Endometrial microvascular endothelial cells (primary cell): ENCODE results near the gene PTPRN. TPM values are rescaled to one million over a fixed set of nuclear protein-coding genes. Genes with fewer than 3 reads are reported as not detected.

Experiments used
- in situ Hi-C: cut with HindIII; loops from 2 replicates; pipeline ENCODE4 v1.10.0; 2017; ENCODE audit warnings: low sequenced_read_pairs, low pct_unique_long_range_greater_than_20kb; ENCODE audit errors: inconsistent ontology term
- total RNA-seq: library from RNA; depleted of rRNA; stranded (reverse); fragments of >200 nt; gene quantifications from one replicate; pipeline ENCODE4 v1.2.3, GENCODE V29; 2015; ENCODE audit errors: inconsistent ontology term

Gene PTPRN
- not detected for total RNA-seq

GRCh38 chr2:219309278-219309677 lies at the start of gene PTPRN:
Gene PTPRN, minus strand, starts transcription at chr2:219309401. Its CDS starts 69 bp downstream, at chr2:219309332.
- in situ Hi-C loops, result no loop called here

DNA sequence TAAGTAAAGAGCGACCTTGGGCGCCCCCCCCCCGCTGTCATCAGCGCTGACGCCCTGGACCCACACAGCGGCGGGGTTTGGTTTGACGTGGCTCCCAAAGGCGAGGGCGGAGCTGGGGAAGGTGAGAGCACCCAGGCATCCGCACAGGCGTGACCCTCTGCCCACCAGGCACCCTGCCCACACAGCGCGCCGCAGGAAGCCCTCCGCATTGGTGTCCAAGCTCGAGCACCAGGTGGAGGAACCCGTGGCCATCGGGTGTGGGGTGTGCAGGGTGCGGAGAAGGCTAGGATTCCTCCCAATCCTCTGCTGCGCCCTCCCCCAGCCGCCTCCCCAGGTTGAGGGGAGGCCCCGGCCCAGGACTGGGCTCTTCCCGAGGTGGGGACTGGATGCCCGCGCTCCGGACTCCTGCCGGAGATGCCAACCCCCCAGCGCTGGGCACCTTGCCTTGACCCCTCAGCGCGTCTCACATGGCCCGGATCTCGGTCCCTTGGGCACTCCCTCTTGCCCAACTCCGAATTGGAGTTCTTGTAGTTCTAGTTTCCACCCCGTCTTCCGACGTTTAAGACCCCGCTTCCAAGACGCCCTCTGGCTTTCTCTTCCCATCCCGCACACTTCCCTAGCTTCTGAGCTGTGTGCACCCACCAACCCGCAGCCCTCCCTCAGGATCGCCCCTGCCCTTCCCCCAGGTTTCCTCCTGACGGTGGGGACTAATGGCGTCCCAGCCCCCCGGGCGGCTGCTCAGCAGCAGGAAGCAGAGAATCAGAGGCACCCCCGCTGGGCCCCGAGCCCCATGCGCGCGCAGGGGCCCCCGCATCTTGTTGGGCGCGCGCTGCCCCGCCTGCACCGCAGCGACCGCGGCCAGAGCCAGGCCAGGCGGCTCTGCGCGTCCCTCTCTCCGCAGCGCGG lies 49.2 kb upstream of the PTPRN start:
- in situ Hi-C loops, result no loop called here

DNA sequence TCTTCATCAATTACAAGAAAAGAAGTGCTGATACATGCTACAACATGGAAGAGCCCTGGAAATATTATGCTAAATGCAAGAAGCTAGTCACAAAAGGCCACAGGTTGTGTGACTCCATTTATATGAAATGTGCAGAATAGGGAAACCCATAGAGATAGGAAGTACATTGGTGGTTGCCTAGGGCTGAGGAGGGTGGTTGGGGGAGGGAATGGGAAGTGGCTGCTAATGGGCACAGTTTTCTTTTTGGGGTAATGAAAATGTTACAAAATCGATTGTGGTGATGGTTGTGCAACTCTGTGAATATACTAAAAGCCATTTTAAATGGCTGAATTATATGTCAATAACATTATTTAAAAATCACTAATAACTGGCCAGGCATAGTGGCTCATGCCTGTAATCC lies 47.6 kb upstream of the PTPRN start:
- in situ Hi-C loops, result no loop called here

GRCh38 chr2:219354582-219354981 lies 45.4 kb upstream of the PTPRN start:
- in situ Hi-C loops, result no loop called here

DNA sequence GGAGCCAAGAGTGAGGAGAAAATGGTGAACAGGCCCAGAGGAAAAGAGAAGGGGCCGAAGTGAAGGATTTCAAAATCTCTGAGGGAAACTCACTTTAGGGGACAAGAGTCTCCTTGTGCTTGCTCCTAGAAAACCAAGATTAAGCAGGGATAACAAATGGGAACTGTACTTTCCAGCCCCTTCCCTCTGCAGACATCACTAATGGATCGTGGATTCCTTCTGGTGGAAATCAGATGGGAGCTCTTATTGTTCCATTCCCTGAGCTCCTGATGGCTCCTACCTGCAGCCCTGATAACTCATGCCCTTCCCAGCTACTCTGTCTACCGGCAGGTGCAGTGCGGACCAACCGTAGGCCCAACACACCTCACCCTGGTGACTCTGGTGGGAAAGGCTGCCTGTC lies 43.9 kb upstream of the PTPRN start:
- in situ Hi-C loops, result no loop called here

- in situ Hi-C loops, result no loop called here
Observed at GRCh38 chr2:219352448-219353023, 43.3 kb upstream of the PTPRN start.

DNA sequence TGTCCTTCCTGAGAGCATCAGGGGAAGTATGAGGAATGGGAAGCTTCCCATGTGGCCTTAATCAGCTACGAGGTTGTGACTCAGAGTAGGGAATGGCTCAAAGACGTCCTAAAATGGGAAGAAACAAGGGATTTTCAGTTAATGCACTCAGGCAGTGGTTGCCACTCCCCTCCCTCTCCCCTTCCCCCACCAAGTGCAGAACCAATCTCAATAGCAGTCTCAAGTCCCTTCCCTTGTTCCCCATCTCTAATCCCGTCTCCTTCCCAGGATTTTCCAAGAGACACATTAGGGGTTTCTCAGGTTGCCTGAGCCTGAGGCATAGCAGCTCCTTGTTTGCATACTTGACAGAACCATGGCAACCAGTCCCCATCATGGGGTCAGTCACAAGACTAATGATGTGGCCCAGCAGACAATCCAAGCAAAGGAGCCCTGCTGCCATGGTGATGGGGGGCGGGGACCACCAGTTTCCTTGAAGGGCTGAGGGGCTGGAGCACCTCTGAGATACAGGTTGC lies 41.6 kb upstream of the PTPRN start:
- in situ Hi-C loops, result no loop called here

- in situ Hi-C loops, result no loop called here
Observed at GRCh38 chr2:219350215-219350614, 41.0 kb upstream of the PTPRN start.

DNA sequence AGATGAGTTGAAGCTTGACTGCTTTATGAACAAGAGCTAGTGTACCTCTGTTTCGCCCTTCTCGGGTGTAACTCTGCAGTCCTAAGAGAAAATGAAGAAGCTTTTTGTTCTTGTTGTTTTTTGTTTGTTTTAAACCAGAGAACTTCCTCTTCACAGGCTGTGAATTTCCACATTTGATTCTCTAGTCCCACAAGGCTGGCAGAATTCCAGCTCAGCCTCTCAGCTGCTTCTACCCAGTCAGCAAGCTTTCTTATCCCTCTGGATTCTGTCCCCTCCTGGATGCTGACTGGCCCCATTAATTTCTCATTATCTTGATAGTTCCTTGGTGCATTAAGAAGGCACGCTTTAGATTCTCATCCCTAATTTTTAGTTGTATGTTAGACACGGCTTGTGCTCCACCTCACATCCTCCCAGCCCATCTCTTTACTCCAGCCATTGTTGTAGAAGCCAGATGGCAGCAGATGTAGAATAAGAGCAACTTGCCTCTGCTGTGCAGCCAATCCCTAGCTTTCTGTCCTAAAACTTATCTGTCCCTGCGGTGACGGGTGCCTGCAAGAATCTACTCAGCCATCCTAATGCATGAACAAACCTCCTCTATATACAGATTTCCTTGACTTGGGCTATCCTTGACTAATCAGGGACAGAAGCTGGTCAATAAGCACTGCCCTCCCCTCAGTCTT lies 35.7 kb upstream of the PTPRN start:
- in situ Hi-C loops, result no loop called here

GRCh38 chr2:219335373-219335786 lies 26.2 kb upstream of the PTPRN start:
- in situ Hi-C loops, result no loop called here

DNA sequence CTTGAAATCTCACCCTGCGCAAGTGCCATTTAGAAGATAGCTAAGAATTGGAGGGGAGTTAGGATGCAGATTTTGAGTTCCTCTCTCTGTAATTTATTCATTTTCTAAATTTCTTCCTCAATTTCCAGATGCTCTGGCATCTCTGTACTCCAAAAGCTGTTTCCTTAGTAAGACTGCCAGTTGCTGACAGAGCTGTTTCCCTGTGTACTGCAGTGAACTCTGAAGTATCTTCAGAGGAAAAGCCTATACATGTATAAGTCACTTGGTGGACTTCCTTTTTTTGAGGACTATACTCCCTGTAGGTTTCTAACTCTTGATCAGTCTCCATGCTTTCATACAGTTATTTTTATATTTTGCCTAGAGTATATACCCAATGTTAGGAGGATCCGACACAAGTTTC lies 24.9 kb upstream of the PTPRN start:
- in situ Hi-C loops, result no loop called here

DNA sequence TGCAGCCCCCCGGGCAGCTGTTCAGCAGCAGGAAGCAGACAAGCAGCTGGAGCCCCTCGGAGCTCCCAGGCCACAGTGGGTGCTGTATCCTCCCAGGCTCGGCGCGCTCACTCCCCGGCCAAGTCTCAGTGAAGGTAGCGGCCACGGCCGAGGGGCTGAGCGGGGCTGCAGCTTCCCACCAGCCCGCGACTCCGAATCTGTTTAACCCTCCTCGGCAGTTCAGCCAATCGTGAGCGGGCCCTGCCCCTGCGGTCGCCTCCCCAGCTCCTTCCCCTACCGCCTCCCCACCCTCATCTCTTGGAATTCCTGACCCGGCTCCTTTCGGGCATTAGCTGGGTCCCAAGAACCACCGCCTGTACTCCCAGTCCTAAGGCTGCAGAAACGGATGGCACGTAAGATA lies 23.3 kb upstream of the PTPRN start, which contains the start of gene RESP18:
RESP18 (minus strand) TSS at position 203 of the 400 bp plus-strand sequence.
- in situ Hi-C loops, result no loop called here

- in situ Hi-C loops, result no loop called here
Observed at GRCh38 chr2:219331560-219332213, 22.5 kb upstream of the PTPRN start.

DNA sequence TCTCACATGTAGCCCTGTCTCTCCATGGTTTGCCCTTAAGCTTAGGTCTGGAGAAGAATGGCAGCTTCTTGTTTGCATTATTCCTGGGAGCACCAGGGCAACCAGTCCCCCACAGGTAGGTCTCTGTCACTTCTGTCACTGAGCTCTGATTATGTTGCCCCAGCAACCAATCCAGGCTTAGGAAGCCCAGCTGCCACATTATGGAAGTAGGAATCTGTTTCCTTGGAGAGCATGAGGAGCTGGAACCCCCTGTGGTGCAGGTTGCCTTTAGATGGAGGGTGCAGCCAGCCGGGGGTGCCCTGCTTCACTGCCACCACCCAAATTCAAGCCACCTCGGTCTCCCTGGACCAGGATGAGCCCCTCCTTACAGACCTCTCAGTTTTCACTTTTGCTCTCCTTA lies 18.5 kb upstream of the PTPRN start:
- in situ Hi-C loops, result no loop called here

DNA sequence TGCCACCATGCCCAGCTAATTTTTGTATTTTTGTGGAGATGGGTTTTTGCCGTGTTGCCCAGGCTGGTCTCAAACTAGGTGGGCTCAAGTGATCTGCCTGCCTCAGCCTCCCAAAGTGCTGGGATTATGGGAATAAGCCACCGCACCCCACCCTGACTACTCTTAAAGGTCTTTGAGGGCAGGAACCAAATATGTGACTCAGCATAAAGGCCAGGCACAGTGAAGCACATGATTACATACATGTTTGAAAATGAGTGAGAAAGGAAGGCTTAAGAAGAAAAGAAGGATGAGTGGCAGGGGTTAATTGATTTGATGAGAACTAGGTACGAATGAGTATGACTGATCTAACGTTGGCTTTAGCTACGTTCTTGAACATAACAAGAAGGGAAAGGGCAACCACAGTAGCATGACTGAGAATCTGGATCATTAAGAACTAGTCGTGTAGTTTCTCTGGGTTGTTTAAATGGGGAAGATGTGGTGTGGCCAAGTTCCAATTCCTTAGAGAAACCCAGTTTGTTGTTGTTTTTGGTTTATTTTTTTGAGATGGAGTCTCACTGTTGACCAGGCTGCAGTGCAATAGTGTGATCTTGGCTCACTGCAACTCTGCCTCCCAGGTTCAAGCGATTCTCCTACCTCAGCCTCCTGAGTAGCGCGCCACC lies 16.6 kb upstream of the PTPRN start:
- in situ Hi-C loops, result no loop called here

DNA sequence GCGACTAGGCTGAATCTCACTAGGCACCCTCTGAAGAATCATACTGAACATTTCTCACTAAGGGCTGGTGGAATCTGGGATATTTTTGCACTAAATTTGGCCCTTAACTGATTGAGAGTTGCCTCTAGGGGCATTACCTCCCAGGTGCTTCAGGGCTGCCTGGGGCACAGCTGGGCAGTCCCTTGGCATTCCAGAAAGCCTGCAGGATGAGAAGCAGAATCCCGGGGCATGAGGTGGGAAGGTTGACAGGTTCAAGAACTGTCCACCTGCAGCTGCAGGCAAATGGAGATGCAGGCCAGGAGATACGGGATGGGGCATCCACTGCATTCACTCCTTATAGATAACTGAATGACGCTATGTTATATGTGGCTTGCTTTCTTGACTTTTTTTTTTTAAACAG lies 15.9 kb upstream of the PTPRN start:
- in situ Hi-C loops, result no loop called here

DNA sequence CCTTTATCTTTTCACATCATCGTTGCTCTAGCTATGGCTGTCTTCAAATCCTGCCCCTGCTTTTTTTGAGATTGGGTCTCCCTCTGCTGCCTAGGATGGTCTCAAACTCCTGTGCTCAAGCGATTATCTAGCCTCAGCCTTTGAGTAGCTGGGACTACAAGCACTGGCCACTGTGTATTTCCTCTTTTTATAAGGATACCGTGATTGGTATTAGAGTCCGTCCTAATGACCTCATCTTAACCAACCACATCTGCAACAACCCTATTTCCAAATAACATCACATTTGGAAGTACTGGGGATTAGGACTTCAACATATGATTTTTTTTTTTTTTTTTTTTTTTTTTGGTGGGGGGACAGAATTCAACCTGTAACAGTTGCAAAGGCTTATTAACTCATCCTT lies 14.2 kb upstream of the PTPRN start:
- in situ Hi-C loops, result no loop called here

GRCh38 chr2:219314804-219315468 lies 5.7 kb upstream of the PTPRN start:
- in situ Hi-C loops, result no loop called here
